Measurements from ENCODE around the gene SLC6A19. TPM values are rescaled to one million over a fixed set of nuclear protein-coding genes. Genes with fewer than 3 reads are reported as not detected.

The SLC6A19 gene
- total and polyA plus RNA-seq, 5 experiments from 2014 or later: not detected

Other genes with a start within 250 kb of the SLC6A19 start
- gene NKD2, start 192.8 kb upstream of the SLC6A19 start, total RNA-seq: not detected
- gene NKD2, start 192.8 kb upstream of the SLC6A19 start, polyA plus RNA-seq: under 1 TPM in 1 of 3 donors, not detected in 2; 0.14 TPM
- 10 to 100 TPM; 60.0 to 68.3 TPM for gene SLC12A7, start 89.5 kb upstream of the SLC6A19 start, total RNA-seq
- gene SLC12A7, start 89.5 kb upstream of the SLC6A19 start, polyA plus RNA-seq: 10 to 100 TPM in 1 of 3 donors, 1 to 10 TPM in 2; 7.3 to 25.4 (median 8.5) TPM
- gene SLC6A18, start 23.8 kb downstream of the SLC6A19 start, total RNA-seq: not detected
- gene SLC6A18, start 23.8 kb downstream of the SLC6A19 start, polyA plus RNA-seq: not detected
- under 1 TPM in 1 of 2 experiments, not detected in 1; 0.14 TPM for gene TERT, start 93.5 kb downstream of the SLC6A19 start, total RNA-seq
- gene TERT, start 93.5 kb downstream of the SLC6A19 start, polyA plus RNA-seq: under 1 TPM in 1 of 3 donors, not detected in 2; 0.12 TPM
- gene CLPTM1L, start 143.5 kb downstream of the SLC6A19 start, total RNA-seq: 10 to 100 TPM; 67.2 to 70.1 TPM
- gene CLPTM1L, start 143.5 kb downstream of the SLC6A19 start, polyA plus RNA-seq: 10 to 100 TPM; 24.9 to 66.4 (median 49.7) TPM
- gene SLC6A3, start 243.8 kb downstream of the SLC6A19 start, total RNA-seq: under 1 TPM; 0.08 to 0.27 TPM
- under 1 TPM in 1 of 3 donors, not detected in 2; 0.09 TPM for gene SLC6A3, start 243.8 kb downstream of the SLC6A19 start, polyA plus RNA-seq

Data from naive thymus-derived CD8-positive, alpha-beta T cell (primary cell).